Lower leg skin (tissue), 3 donors: Measurements from ENCODE around the gene SPAAR.

Experiments
- POLR2A ChIP-seq, 2 donors: fragments of 450-650 bp; IDR thresholded peaks; one replicate each; pipeline ENCODE4 v1.6.1; 2016 to 2017; ENCODE audit warnings: antibody characterized with exemption in 2 of 2, mild to moderate bottlenecking in 1 of 2, moderate library complexity in 1 of 2
- TF ChIP-seq, protein P1 (sequence below), 3 donors: fragments of 450-650 bp; IDR thresholded peaks; one replicate each; pipeline ENCODE4 v1.5.1; 2016; ENCODE audit warnings: antibody characterized with exemption in 3 of 3, mild to moderate bottlenecking in 3 of 3, moderate library complexity in 2 of 3

DNA sequence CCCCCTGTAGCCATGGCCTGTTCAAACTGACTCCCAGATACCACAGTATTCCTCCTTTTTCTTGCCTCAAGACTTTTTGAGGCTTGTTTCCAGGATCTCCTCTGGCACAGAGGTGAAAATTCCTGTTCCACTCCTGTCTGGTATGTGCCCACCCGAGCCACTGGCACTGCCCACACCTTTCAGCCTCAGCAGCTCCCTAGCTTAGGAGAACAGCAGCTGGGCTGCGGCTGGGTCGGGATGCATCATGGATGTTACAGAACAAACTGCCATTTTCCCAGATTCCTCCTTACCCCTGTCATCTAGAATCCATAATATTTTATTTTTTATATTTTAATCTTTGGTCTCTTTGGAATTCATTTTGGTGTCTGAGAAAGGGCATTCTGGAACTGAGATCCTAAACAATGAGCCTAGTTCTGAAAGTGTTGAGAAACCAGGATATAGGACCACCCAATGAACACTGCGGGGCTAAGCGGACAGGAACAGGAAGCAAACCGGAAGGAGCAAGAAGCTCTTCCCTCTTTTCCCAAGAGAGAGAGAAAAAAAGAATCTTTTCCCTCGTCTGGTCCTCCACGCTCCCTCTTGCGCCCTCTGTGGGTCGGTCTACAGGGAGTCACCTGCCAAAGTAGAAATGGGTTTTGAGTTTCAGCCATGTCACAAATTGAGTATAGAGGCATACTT is 36.2 kb downstream of the SPAAR start:
- TF ChIP-seq, protein P1, sequence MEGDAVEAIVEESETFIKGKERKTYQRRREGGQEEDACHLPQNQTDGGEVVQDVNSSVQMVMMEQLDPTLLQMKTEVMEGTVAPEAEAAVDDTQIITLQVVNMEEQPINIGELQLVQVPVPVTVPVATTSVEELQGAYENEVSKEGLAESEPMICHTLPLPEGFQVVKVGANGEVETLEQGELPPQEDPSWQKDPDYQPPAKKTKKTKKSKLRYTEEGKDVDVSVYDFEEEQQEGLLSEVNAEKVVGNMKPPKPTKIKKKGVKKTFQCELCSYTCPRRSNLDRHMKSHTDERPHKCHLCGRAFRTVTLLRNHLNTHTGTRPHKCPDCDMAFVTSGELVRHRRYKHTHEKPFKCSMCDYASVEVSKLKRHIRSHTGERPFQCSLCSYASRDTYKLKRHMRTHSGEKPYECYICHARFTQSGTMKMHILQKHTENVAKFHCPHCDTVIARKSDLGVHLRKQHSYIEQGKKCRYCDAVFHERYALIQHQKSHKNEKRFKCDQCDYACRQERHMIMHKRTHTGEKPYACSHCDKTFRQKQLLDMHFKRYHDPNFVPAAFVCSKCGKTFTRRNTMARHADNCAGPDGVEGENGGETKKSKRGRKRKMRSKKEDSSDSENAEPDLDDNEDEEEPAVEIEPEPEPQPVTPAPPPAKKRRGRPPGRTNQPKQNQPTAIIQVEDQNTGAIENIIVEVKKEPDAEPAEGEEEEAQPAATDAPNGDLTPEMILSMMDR (IDR thresholded peaks at IDR 0.05), result peak in 1 of 3 donors; percentile 32
- no peak for TF ChIP-seq POLR2A (IDR thresholded peaks at IDR 0.05)
